H9 (cell line): ENCODE measurements around the gene RALA. TPM values are rescaled to one million over a fixed set of nuclear protein-coding genes. Genes with fewer than 3 reads are reported as not detected.

Experiments used
- DNase-seq: peaks from one replicate; pipeline ENCODE4 v3.0.0-alpha.2; 2017
- H2AFZ ChIP-seq: one replicate; pipeline ENCODE4 v1.6.1; 2013; ENCODE audit warnings: mild to moderate bottlenecking, low read length, control low read depth, moderate library complexity
- H2AK5ac ChIP-seq: 2 replicates; pipeline ENCODE4 v1.6.1; 2013; ENCODE audit warnings: low read length, control low read depth, mixed read lengths; ENCODE audit not compliant: insufficient read length
- H2BK120ac ChIP-seq: one replicate; pipeline ENCODE4 v1.6.1; 2013; ENCODE audit warnings: low read depth, mild to moderate bottlenecking, low read length, control low read depth, inconsistent platforms; ENCODE audit not compliant: poor library complexity, severe bottlenecking
- H2BK12ac ChIP-seq: 2 replicates; pipeline ENCODE4 v1.6.1; 2013; ENCODE audit warnings: low read length, control low read depth, mixed read lengths, low read depth; ENCODE audit not compliant: insufficient read length
- H2BK15ac ChIP-seq: 2 replicates; pipeline ENCODE4 v1.6.1; 2013; ENCODE audit warnings: low read depth, low read length, control low read depth
- H2BK20ac ChIP-seq: one replicate; pipeline ENCODE4 v1.6.1; 2013; ENCODE audit warnings: low read depth, mild to moderate bottlenecking, low read length, control low read depth, inconsistent platforms; ENCODE audit not compliant: poor library complexity, severe bottlenecking
- H2BK5ac ChIP-seq: 2 replicates; pipeline ENCODE4 v1.6.1; 2013; ENCODE audit warnings: low read length, control low read depth, mixed read lengths; ENCODE audit not compliant: insufficient read length
- H3K14ac ChIP-seq: 2 replicates; pipeline ENCODE4 v1.6.1; 2013; ENCODE audit warnings: low read length, control low read depth; ENCODE audit not compliant: insufficient read depth
- H3K18ac ChIP-seq: 2 replicates; pipeline ENCODE4 v1.6.1; 2013; ENCODE audit warnings: low read depth, mild to moderate bottlenecking, mixed read lengths, low read length, control low read depth; ENCODE audit not compliant: insufficient read length
- H3K23ac ChIP-seq: 2 replicates; pipeline ENCODE4 v1.6.1; 2013; ENCODE audit warnings: low read length, control low read depth, mixed read lengths, low read depth; ENCODE audit not compliant: insufficient read length
- H3K23me2 ChIP-seq: 2 replicates; pipeline ENCODE4 v1.6.1; 2013; ENCODE audit warnings: low read depth, mild to moderate bottlenecking, mixed read lengths, low read length, control low read depth; ENCODE audit not compliant: insufficient read length, poor library complexity, severe bottlenecking
- H3K27ac ChIP-seq: 2 replicates; pipeline ENCODE4 v1.5.1; 2013; ENCODE audit warnings: low read length, control low read depth, mixed read lengths, low read depth; ENCODE audit not compliant: insufficient read length
- H3K27me3 ChIP-seq: 2 replicates; pipeline ENCODE4 v1.6.1; 2013; ENCODE audit warnings: low read length, control low read depth, inconsistent platforms; ENCODE audit not compliant: insufficient read depth
- H3K4ac ChIP-seq: 2 replicates; pipeline ENCODE4 v1.6.1; 2013; ENCODE audit warnings: low read depth, mild to moderate bottlenecking, control low read depth, inconsistent platforms, low read length, moderate library complexity
- H3K4me1 ChIP-seq: 2 replicates; pipeline ENCODE4 v1.6.1; 2013; ENCODE audit warnings: low read length, control low read depth, inconsistent platforms; ENCODE audit not compliant: insufficient read depth
- H3K4me2 ChIP-seq: 2 replicates; pipeline ENCODE4 v1.6.1; 2013; ENCODE audit warnings: low read length, control low read depth, mixed read lengths; ENCODE audit not compliant: insufficient read length, insufficient read depth
- H3K56ac ChIP-seq: 2 replicates; pipeline ENCODE4 v1.6.1; 2013; ENCODE audit warnings: low read depth, mild to moderate bottlenecking, mixed read lengths, low read length, control low read depth; ENCODE audit not compliant: insufficient read length
- H3K79me1 ChIP-seq: 2 replicates; pipeline ENCODE4 v1.6.1; 2013; ENCODE audit warnings: low read depth, mild to moderate bottlenecking, moderate library complexity, low read length, control low read depth, inconsistent platforms; ENCODE audit not compliant: insufficient read depth, poor library complexity, severe bottlenecking
- H3K79me2 ChIP-seq: 2 replicates; pipeline ENCODE4 v1.6.1; 2013; ENCODE audit warnings: low read length, control low read depth, inconsistent platforms; ENCODE audit not compliant: insufficient read depth
- H3K9ac ChIP-seq: 2 replicates; pipeline ENCODE4 v1.6.1; 2013; ENCODE audit warnings: low read length, control low read depth, mixed read lengths; ENCODE audit not compliant: insufficient read length; ENCODE audit errors: extremely low read depth
- H3K9me3 ChIP-seq: one replicate; pipeline ENCODE4 v1.6.1; 2013; ENCODE audit warnings: low read depth, low read length, inconsistent platforms; ENCODE audit not compliant: control insufficient read depth
- H3T11ph ChIP-seq: one replicate; pipeline ENCODE4 v1.6.1; 2013; ENCODE audit warnings: mild to moderate bottlenecking, low read length, control low read depth, inconsistent platforms
- H4K20me1 ChIP-seq: one replicate; pipeline ENCODE4 v1.6.1; 2013; ENCODE audit not compliant: control insufficient read depth, insufficient read length, insufficient read depth
- H4K5ac ChIP-seq: 2 replicates; pipeline ENCODE4 v1.6.1; 2013; ENCODE audit warnings: low read depth, mild to moderate bottlenecking, mixed read lengths, low read length, control low read depth; ENCODE audit not compliant: insufficient read length
- H4K8ac ChIP-seq: replicated peaks from 2 replicates; pipeline ENCODE4 v1.6.1; 2013; ENCODE audit warnings: low read length, control low read depth, mixed read lengths, low read depth; ENCODE audit not compliant: insufficient read length
- H4K91ac ChIP-seq: 2 replicates; pipeline ENCODE4 v1.6.1; 2013; ENCODE audit warnings: low read depth, mild to moderate bottlenecking, moderate library complexity, mixed read lengths, low read length, control low read depth; ENCODE audit not compliant: insufficient read length
- H3K27ac Mint-ChIP-seq, 3 experiments: 2 replicates in 2 of 3; 3 replicates in 1 of 3; pipeline ENCODE4 v1.8.0; 2020 to 2021; ENCODE audit warnings: mixed read lengths in 3 of 3, mild to moderate bottlenecking in 1 of 3, moderate library complexity in 1 of 3
- H3K27me3 Mint-ChIP-seq: 2 replicates; pipeline ENCODE4 v1.8.0; 2021; ENCODE audit warnings: low read depth, mild to moderate bottlenecking, moderate library complexity, mixed read lengths
- H3K36me3 Mint-ChIP-seq, 3 experiments: 2 replicates in 2 of 3; 3 replicates in 1 of 3; pipeline ENCODE4 v1.8.0; 2020 to 2021; ENCODE audit warnings: low read depth in 3 of 3, mixed read lengths in 3 of 3; ENCODE audit not compliant: insufficient read depth in 1 of 3
- H3K4me1 Mint-ChIP-seq, 2 experiments: 2 replicates each; pipeline ENCODE4 v1.8.0; 2020; ENCODE audit warnings: mixed read lengths in 2 of 2
- H3K4me3 Mint-ChIP-seq, 2 experiments: 2 replicates in 1 of 2; 3 replicates in 1 of 2; pipeline ENCODE4 v1.8.0; 2020 to 2021; ENCODE audit warnings: mild to moderate bottlenecking in 2 of 2, mixed read lengths in 2 of 2, moderate library complexity in 1 of 2
- H3K9me3 Mint-ChIP-seq, 2 experiments: 2 replicates in 1 of 2; 3 replicates in 1 of 2; pipeline ENCODE4 v1.8.0; 2020; ENCODE audit warnings: mild to moderate bottlenecking in 2 of 2, mixed read lengths in 2 of 2, moderate library complexity in 1 of 2
- CTCF ChIP-seq: fragments of 200-600 bp; sonication (generic); conservative IDR thresholded peaks from 3 replicates; pipeline ENCODE4 v1.8.0; 2021; ENCODE audit warnings: antibody characterized with exemption, mild to moderate bottlenecking
- WGBS: extraction: QIAGEN DNeasy Blood & Tissue Kit; methylation state at CpG from one replicate; pipeline ENCODE4 v1.1.7; 2013; ENCODE audit warnings: missing lambda C conversion rate, low lambda C conversion rate, mixed read lengths; ENCODE audit not compliant: insufficient read length; ENCODE audit errors: extremely low coverage; 5-methylcytosine and 5-hydroxymethylcytosine counted together
- total RNA-seq: library from RNA; stranded (reverse); gene quantifications from 2 replicates; pipeline ENCODE4 v1.2.1, GENCODE V29; 2021

Gene RALA
- total RNA-seq, 1 experiment from 2014 or later = 57.5 TPM

- Histone ChIP-seq H3K23me2 (peaks cover 6% of the 10 kb centered on the region), H3K9ac (no peak overlapping the region), H3K14ac (no peak overlapping the region), H3K27ac (no peak overlapping the region), H2BK20ac (no peak overlapping the region), H3K79me1 (peaks cover 5% of the 10 kb centered on the region), H4K8ac (no peak overlapping the region), H2BK12ac (no peak overlapping the region), H2BK5ac (no peak overlapping the region), H4K20me1 (no peaks in the 10 kb centered on the region), H4K5ac (no peak overlapping the region), H3T11ph (no peak overlapping the region), H3K9me3 (no peaks in the 10 kb centered on the region), H2BK120ac (no peak overlapping the region), H3K4me2 (no peak overlapping the region), H3K27me3 (no peaks in the 10 kb centered on the region), H3K79me2 (no peaks in the 10 kb centered on the region), H3K4ac (no peak overlapping the region), H3K18ac (no peak overlapping the region), H2AK5ac (no peak overlapping the region), H2AFZ (no peak overlapping the region), H3K23ac (no peak overlapping the region), H4K91ac (no peak overlapping the region), H3K56ac (no peak overlapping the region), H3K4me1 (peaks cover 2% of the 10 kb centered on the region; the same call in 1 of the 2 replicates), H2BK15ac (no peak overlapping the region)
- WGBS = no CpG with 5 or more reads among the region's 4 CpGs
- H3K36me3 Mint-ChIP-seq = no peaks in the 10 kb centered on the region; a peak in 1 of 7 replicates
- H3K27ac Mint-ChIP-seq = no peak overlapping the region
- TF ChIP-seq CTCF = no peak
- DNase-seq = no peak
- H3K9me3 Mint-ChIP-seq = no peaks in the 10 kb centered on the region
- H3K27me3 Mint-ChIP-seq = no peaks in the 10 kb centered on the region
- no peak overlapping the region for H3K4me3 Mint-ChIP-seq
- peaks cover 9 to 12% of the 10 kb centered on the region in 2 experiments for H3K4me1 Mint-ChIP-seq
Observed at GRCh38 chr7:39618868-39619267, 4.5 kb upstream of the RALA start.
